SK-N-SH (cell line): ENCODE measurements around the gene VCP. TPM values are rescaled to one million over a fixed set of nuclear protein-coding genes. Genes with fewer than 3 reads are reported as not detected.

ENCODE experiments used
- CTCF ChIA-PET: fragments of 300-600, 350-600 bp; formaldehyde crosslinking; extraction: SDS; loops from one replicate; lab custom pipeline; 2021; lab: Yijun Ruan, JAX
- POLR2A ChIA-PET: fragments of 350-600 bp; sonication (Branson Sonifier 250); formaldehyde crosslinking; extraction: SDS; loops from one replicate; lab custom pipeline; 2020; ENCODE audit warnings: antibody characterized with exemption, inconsistent platforms; lab: Yijun Ruan, JAX
- DNase-seq: peaks from one replicate; pipeline ENCODE4 v3.0.0; 2012
- H2AFZ ChIP-seq: fragments of 200-600 bp; sonication (generic); 2 replicates; pipeline ENCODE4 v1.8.1; 2016; ENCODE audit warnings: antibody characterized with exemption, mild to moderate bottlenecking, low read depth
- H3F3A ChIP-seq: fragments of 200-600 bp; sonication (generic); replicated peaks from 2 replicates; pipeline ENCODE3; 2016; ENCODE audit warnings: antibody characterized with exemption, mild to moderate bottlenecking; ENCODE audit not compliant: insufficient read depth
- H3K27ac ChIP-seq, 2 experiments: fragments of 200-500 bp in 1 of 2; fragments of 200-600 bp in 1 of 2; sonication (Bioruptor generic) in 1 of 2; sonication (generic), shearing (Covaris generic) in 1 of 2; 2 replicates each; pipeline versions ENCODE4 v1.5.1 to v1.6.1; 2014 to 2016; ENCODE audit warnings: low read depth in 2 of 2, inconsistent platforms in 1 of 2, low read length in 1 of 2, mild to moderate bottlenecking in 1 of 2, mixed read lengths in 1 of 2
- H3K27me3 ChIP-seq: fragments of 200-600 bp; sonication (generic), shearing (Covaris generic); 2 replicates; pipeline ENCODE4 v1.6.1; 2016; ENCODE audit warnings: mixed run types; ENCODE audit not compliant: insufficient read depth
- H3K36me3 ChIP-seq, 2 experiments: fragments of 200-500 bp in 1 of 2; fragments of 200-600 bp in 1 of 2; sonication (Bioruptor generic) in 1 of 2; sonication (generic) in 1 of 2; replicated peaks in 1 of 2; 2 replicates each; pipeline versions ENCODE3 to v1.5.1; 2014 to 2016; ENCODE audit warnings: low read length in 1 of 2, mild to moderate bottlenecking in 1 of 2; ENCODE audit not compliant: insufficient read depth in 2 of 2, control insufficient read depth in 1 of 2
- H3K4me1 ChIP-seq, 2 experiments: fragments of 200-500 bp in 1 of 2; fragments of 200-600 bp in 1 of 2; sonication (Bioruptor generic) in 1 of 2; sonication (generic), shearing (Covaris generic) in 1 of 2; 2 replicates each; pipeline versions ENCODE4 v1.5.1 to v1.6.1; 2014 to 2016; ENCODE audit warnings: low read depth in 1 of 2, low read length in 1 of 2, mixed run types in 1 of 2; ENCODE audit not compliant: insufficient read depth in 2 of 2, control insufficient read depth in 1 of 2
- H3K4me2 ChIP-seq: fragments of 200-600 bp; sonication (generic), shearing (Covaris generic); 2 replicates; pipeline ENCODE4 v1.6.1; 2017; ENCODE audit warnings: mixed run types
- H3K4me3 ChIP-seq, 2 experiments: fragments of 200-500 bp in 1 of 2; fragments of 200-600 bp in 1 of 2; sonication (Bioruptor generic) in 1 of 2; sonication (generic), shearing (Covaris generic) in 1 of 2; 2 replicates each; pipeline versions ENCODE4 v1.5.1 to v1.8.1; 2014 to 2016; ENCODE audit warnings: low read depth in 2 of 2, inconsistent platforms in 1 of 2, low read length in 1 of 2, mild to moderate bottlenecking in 1 of 2, mixed read lengths in 1 of 2, moderate library complexity in 1 of 2
- H3K79me2 ChIP-seq: fragments of 200-600 bp; sonication (generic); 2 replicates; pipeline ENCODE4 v1.8.1; 2017; ENCODE audit warnings: mild to moderate bottlenecking; ENCODE audit not compliant: insufficient read depth
- H3K9ac ChIP-seq: fragments of 200-600 bp; sonication (generic); 2 replicates; pipeline ENCODE4 v1.6.1; 2017; ENCODE audit warnings: mixed run types
- H3K9me2 ChIP-seq: fragments of 200-600 bp; sonication (generic); 2 replicates; pipeline ENCODE4 v1.6.1; 2017; ENCODE audit warnings: mixed run types
- H3K9me3 ChIP-seq: fragments of 200-600 bp; sonication (generic); 2 replicates; pipeline ENCODE4 v1.6.1; 2017; ENCODE audit warnings: mixed run types, mild to moderate bottlenecking, moderate library complexity
- H4K20me1 ChIP-seq: fragments of 200-600 bp; sonication (generic); 2 replicates; pipeline ENCODE4 v1.6.1; 2017; ENCODE audit warnings: mild to moderate bottlenecking, mixed run types; ENCODE audit not compliant: insufficient read depth
- CHD2 ChIP-seq: fragments of 150-350 bp; IDR thresholded peaks from 2 replicates; pipeline ENCODE4 v1.6.1; 2018; ENCODE audit warnings: low read length; ENCODE audit not compliant: partially characterized antibody
- ELF1 ChIP-seq: IDR thresholded peaks from 2 replicates; pipeline ENCODE4 v1.4.0; 2012
- GABPA ChIP-seq: IDR thresholded peaks from 2 replicates; pipeline ENCODE4 v1.4.0; 2012; ENCODE audit warnings: low read depth, mild to moderate bottlenecking
- GATA2 ChIP-seq: sonication (generic); formaldehyde crosslinking; IDR thresholded peaks from 2 replicates; pipeline ENCODE4 v1.5.0; 2020; ENCODE audit warnings: mild to moderate bottlenecking, missing genetic modification reagents
- JUND ChIP-seq: IDR thresholded peaks from 2 replicates; pipeline ENCODE4 v1.4.0; 2012
- NFIC ChIP-seq: IDR thresholded peaks from 2 replicates; pipeline ENCODE4 v1.4.0; 2012; ENCODE audit warnings: borderline replicate concordance
- NRF1 ChIP-seq: IDR thresholded peaks from 2 replicates; pipeline ENCODE4 v1.6.1; 2012; ENCODE audit warnings: low read depth, mild to moderate bottlenecking, low read length
- PBX3 ChIP-seq: IDR thresholded peaks from 2 replicates; pipeline ENCODE4; 2012
- POLR2AphosphoS5 ChIP-seq: IDR thresholded peaks from 2 replicates; pipeline ENCODE4 v1.6.1; 2012; ENCODE audit warnings: low read depth, low read length
- RCOR1 ChIP-seq: fragments of 150-350 bp; IDR thresholded peaks from 2 replicates; pipeline ENCODE4 v1.6.1; 2017; ENCODE audit warnings: antibody characterized with exemption, low read length
- RXRA ChIP-seq: IDR thresholded peaks from 2 replicates; pipeline ENCODE4 v1.4.0; 2012; ENCODE audit warnings: low read depth, mild to moderate bottlenecking, borderline replicate concordance
- TAF1 ChIP-seq: IDR thresholded peaks from 2 replicates; pipeline ENCODE4 v1.6.1; 2012; ENCODE audit warnings: low read depth, mild to moderate bottlenecking, low read length, moderate library complexity, borderline replicate concordance
- TCF12 ChIP-seq: IDR thresholded peaks from 2 replicates; pipeline ENCODE4 v1.4.0; 2012
- USF1 ChIP-seq: IDR thresholded peaks from 2 replicates; pipeline ENCODE4 v1.4.0; 2012; ENCODE audit warnings: low read depth, borderline replicate concordance
- USF2 ChIP-seq: fragments of 150-350 bp; IDR thresholded peaks from 2 replicates; pipeline ENCODE4 v1.6.1; 2017; ENCODE audit warnings: antibody characterized with exemption, low read length, low read depth, borderline replicate concordance
- WGBS: methylation state at CpG from one replicate; pipeline ENCODE4 v1.1.6; 2017; ENCODE audit warnings: low lambda C conversion rate; 5-methylcytosine and 5-hydroxymethylcytosine counted together
- polyA plus RNA-seq, 3 experiments: library from polyadenylated mRNA; depleted of rRNA; stranded (reverse); fragments of >200 nt; gene quantifications; 2 replicates each; pipeline ENCODE4 v1.2.3, GENCODE V29; 2012

The VCP gene
- polyA plus RNA-seq, 1 of the 3 experiments (the other 2 are of a cell fraction): 238 TPM

- DNase-seq: no peak
- peaks cover 24 to 53% of the 10 kb centered on the region in 2 experiments for H3K36me3 ChIP-seq
- H4K20me1 ChIP-seq: peaks cover 19% of the 10 kb centered on the region; the same call in 1 of the 2 replicates
- no peak overlapping the region for H3K9ac ChIP-seq
- POLR2A ChIA-PET: no interaction called here
- no peak overlapping the region for H2AFZ ChIP-seq
- H3F3A ChIP-seq: peaks cover 21% of the 10 kb centered on the region
- no peaks in the 10 kb centered on the region for H3K9me2 ChIP-seq
- H3K9me3 ChIP-seq: no peaks in the 10 kb centered on the region
- no peak overlapping the region for H3K4me3 ChIP-seq
- CTCF ChIA-PET: interaction anchor here (1.6 to 3.8 kb wide), 3 partner anchors 9 to 207 kb away, joined by 5 to 25 read pairs (median 13); partner anchors contain the start of genes ATOSB and PIGO
- TF ChIP-seq GABPA (no peak), POLR2AphosphoS5 (no peak), TAF1 (no peak)
- H3K79me2 ChIP-seq: peaks cover 52% of the 10 kb centered on the region
- H3K27ac ChIP-seq: no peak overlapping the region
- no peaks in the 10 kb centered on the region for H3K27me3 ChIP-seq
- H3K4me1 ChIP-seq: peaks cover 24 to 36% of the 10 kb centered on the region in 2 experiments
- 82% methylated on average over 6 of the region's 7 CpGs for WGBS
- H3K4me2 ChIP-seq: no peak overlapping the region
These were observed 33.9 kb upstream of the VCP start for GRCh38 chr9:35106343-35106730.

- no peak for DNase-seq
- TF ChIP-seq RXRA (no peak), RCOR1 (no peak), JUND (no peak), TCF12 (no peak), GATA2 (no peak), GABPA (no peak)
- Histone ChIP-seq H3K9me2 (no peaks in the 10 kb centered on the region), H3K9me3 (no peaks in the 10 kb centered on the region), H3K36me3 (peaks cover 25 to 59% of the 10 kb centered on the region in 2 experiments), H4K20me1 (peaks cover 19% of the 10 kb centered on the region; the same call in 1 of the 2 replicates), H3K27ac (no peak overlapping the region), H3K4me3 (no peak overlapping the region), H3K4me2 (no peak overlapping the region), H3K9ac (no peak overlapping the region), H3K4me1 (peaks cover 24 to 35% of the 10 kb centered on the region in 2 experiments), H3K79me2 (peaks cover 50% of the 10 kb centered on the region), H2AFZ (no peak overlapping the region), H3K27me3 (no peaks in the 10 kb centered on the region), H3F3A (peaks cover 21% of the 10 kb centered on the region)
- 92% methylated on average over 13 of the region's 13 CpGs for WGBS
- POLR2A ChIA-PET: interaction anchor here (4.0 kb wide), 1 partner anchor 9 kb away, joined by 35 read pairs; the partner anchor contains the start of gene ATOSB
- CTCF ChIA-PET: interaction anchor here (1.0 to 3.8 kb wide), 4 partner anchors 10 to 206 kb away, joined by 3 to 25 read pairs (median 9); partner anchors contain the start of genes ATOSB and PIGO
These were observed 33.3 kb upstream of the VCP start for GRCh38 chr9:35105571-35106342.

- Histone ChIP-seq H3F3A (peaks cover 21% of the 10 kb centered on the region), H3K4me1 (peaks cover 21 to 29% of the 10 kb centered on the region in 2 experiments; a peak in 3 of 4 replicates), H3K9me2 (no peaks in the 10 kb centered on the region), H3K4me2 (no peak overlapping the region), H3K4me3 (no peak overlapping the region), H3K36me3 (peaks cover 31 to 65% of the 10 kb centered on the region in 2 experiments), H3K9ac (no peak overlapping the region), H3K27ac (no peak overlapping the region)
- ChIA-PET POLR2A (interaction anchor here (2.4 to 4.0 kb wide), 2 partner anchors 9 to 26 kb away, joined by 29 to 35 read pairs; partner anchors contain the start of genes ATOSB and FANCG), CTCF (interaction anchor here (1.0 to 3.8 kb wide), 3 partner anchors 9 to 12 kb away, joined by 3 to 25 read pairs (median 11); partner anchors contain the start of genes ATOSB and PIGO)
- DNase-seq: no peak
- WGBS: 94% methylated on average over 11 of the region's 12 CpGs
- TF ChIP-seq USF1 (no peak), NFIC (no peak), PBX3 (no peak), NRF1 (no peak), USF2 (no peak), CHD2 (no peak), RXRA (no peak), ELF1 (no peak)
- TF ChIP-seq, all 33 proteins: peak for 0
- H3K9me3 ChIP-seq: no peaks in the 10 kb centered on the region
- H3K79me2 ChIP-seq: peaks cover 43% of the 10 kb centered on the region
- peaks cover 16% of the 10 kb centered on the region; the same call in 1 of the 2 replicates for H4K20me1 ChIP-seq
- no peaks in the 10 kb centered on the region for H3K27me3 ChIP-seq
- no peak overlapping the region for H2AFZ ChIP-seq
These were observed 32.7 kb upstream of the VCP start for GRCh38 chr9:35105126-35105525.
